ENCODE results near the gene ULK4.
"Not testable (repeated sequence)": the region's sequence is repeated elsewhere in the genome, so short reads cannot be mapped to it uniquely, and the experiment has no call there.

Gene ULK4

GRCh38 chr3:41288785-41289184, 673.1 kb downstream of the ULK4 start:
- no peak for DNase-seq

DNA sequence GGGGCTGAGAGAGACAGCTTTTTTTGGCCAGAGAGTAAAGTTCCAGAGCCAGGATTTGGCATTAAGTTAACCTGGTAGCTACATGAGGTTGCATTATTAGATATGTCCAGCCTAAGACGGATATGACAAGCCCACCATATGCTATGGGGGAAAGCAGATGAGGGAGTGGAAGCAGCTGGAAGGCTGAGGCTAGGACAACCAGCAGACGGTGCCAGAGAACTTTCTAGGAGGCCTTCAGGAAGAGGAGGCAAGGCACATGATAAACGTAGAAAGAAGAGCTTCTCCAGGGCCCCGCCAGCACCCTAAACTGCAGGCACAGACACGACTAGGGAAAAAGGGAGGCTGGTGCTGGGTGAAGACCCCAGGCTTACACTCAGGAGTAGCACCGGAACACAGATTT, 675.6 kb downstream of the ULK4 start:
- no peak for DNase-seq

- not testable (repeated sequence) for DNase-seq
Observed at GRCh38 chr3:41284934-41285333, 677.0 kb downstream of the ULK4 start.

DNA sequence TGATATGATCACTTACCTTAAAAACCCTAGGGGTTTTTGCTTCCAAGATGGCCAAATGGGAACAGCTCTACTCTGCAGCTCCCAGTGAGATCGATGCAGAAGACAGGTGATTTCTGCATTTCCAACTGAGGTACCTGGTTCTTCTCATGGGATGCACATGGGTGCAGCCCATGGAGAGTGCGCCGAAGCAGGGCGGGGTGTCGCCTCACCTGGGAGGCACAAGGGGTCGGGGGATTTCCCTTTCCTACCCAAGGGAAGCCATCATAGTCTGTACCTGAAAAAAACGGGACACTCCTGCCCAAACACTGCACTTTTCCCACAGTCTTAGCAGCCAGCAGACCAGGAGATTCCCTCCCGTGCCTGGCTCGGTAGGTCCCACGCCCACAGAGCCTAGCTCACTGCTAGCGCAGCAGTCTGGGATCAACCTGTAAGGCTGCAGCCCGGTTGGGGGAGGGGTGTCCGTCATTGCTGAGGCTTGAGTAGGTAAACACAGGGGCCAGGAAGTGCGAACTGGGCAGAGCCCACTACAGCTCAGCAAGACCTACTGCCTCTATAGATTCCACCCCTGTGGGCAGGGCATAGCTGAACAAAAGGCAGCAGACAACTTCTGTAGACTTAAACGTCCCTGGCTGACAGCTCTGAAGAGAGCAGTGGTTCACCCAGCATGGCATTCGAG, 684.0 kb downstream of the ULK4 start:
- DNase-seq, result no peak

DNA sequence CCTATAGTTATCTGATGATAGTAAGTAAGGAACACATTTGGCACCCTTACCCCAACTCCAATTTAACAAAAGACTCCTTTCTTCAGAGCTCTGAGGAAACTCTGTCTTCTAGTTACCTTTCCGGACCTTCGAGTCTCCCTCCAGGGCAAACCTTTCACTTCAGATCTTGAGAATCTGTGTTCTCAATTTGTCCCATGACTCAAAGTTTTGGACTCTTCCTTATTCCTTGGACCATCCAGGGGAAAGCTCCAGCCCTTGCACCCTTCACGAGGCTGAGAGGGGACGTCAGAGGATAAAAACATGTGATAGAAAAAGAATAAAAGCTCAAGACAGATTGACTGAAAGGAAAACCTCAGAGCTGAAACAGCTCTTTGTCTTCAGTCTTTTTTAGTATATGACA, 685.7 kb downstream of the ULK4 start:
- no peak for DNase-seq

GRCh38 chr3:41274944-41275668, 686.8 kb downstream of the ULK4 start:
- no peak for DNase-seq

DNA sequence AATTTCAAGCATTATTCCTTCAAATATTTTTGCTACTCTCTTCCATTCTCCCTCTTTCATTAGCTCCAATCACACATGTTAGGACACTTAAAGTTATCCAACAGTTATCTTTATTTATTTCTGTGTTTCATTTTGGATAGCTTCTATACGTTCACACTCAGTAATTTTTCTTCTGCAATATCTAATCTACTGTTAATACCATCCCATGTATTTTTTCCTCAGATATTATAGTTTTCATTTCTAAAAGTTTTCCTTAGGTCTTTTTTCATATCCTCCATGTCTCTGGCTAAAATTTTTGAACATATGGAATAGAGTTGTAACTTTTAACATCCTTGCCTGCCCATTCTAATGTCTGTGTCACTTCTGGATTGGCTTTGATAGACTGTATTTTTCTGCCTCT, 689.2 kb downstream of the ULK4 start:
- no peak for DNase-seq

DNA sequence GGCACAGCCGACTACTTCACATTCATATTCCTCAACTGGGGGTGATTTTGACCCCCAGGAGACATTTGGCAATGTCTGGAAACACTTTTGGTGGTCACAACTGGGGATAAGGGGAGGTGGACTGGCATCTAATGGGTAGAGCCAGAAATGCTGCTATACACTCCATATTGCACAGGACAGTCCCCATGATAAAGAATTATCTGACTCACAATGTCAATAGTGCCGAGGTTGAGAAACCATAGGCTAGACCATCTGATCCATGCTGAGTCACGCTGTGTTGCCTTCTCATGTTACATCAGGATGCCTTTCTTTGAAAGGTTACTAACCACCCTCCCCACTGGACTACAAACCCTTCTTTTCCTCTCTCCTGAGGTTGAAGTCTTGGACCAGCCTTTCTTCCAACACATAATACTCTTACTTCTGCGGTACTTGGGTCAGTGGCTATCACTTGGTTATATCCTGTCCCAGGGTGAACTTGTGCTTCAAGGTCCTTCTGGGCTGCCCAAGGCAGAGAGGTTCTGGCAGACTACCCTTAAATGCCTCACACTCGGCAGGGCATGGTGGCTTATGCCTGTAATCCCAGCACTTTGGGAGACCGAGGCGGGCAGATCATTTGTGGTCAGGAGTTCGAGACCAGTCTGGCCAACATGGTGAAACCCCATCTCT, 693.8 kb downstream of the ULK4 start:
- no peak for DNase-seq

DNA sequence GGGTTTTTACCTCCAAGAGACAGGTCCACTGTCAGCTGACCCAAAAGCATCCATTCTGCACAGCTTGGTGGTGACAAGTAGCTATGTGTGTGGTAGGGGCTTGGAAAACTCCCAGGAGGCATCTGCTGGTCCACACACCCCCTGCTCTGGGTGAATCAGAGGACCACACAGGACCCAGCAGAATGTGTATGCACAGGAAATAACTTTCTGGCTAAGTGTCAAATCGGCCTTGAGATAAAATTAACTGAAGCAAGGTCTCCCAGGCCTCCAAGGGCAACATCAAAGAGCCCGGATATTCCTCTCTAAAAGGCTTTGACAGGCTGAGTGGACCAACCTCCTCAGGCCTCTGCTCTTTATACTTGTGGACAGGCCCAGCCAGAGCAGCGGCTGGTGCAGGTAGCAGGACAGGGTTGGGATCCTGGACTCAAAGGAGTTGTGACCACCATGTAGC, 696.1 kb downstream of the ULK4 start:
- DNase-seq, result no peak

GRCh38 chr3:41265011-41265545, 696.8 kb downstream of the ULK4 start:
- no peak for DNase-seq

- DNase-seq, result no peak
Observed at GRCh38 chr3:41260063-41260450, 701.8 kb downstream of the ULK4 start.

DNA sequence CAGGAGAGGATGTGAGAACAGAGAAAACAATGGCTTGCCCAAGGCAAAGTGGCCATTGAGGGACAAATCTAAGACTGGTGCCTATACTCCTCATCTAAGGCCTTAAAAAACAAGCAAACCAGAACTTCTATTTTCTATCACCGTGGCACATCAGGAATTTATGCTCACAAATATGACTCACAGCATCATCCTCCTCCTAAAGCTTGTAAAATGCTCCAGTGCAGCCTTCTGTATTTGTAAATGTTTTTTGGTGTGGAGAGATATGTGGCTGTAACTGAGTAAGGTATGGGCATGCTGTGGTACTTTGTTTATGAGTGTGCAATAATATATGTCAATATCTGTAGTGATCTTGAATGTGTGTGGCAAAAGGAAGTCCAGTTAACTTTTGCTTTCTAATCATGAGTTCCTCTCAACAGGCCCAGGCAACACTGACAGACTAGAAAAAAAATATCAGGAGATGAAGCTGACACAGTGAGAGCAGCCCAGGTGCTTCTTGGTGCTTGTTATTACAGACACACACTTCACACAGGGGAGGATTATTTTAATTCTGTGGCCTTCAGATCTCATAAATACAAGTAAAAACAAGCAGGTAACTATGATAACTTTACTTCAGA, 702.3 kb downstream of the ULK4 start:
- DNase-seq, result no peak

- DNase-seq, result no peak
Observed at GRCh38 chr3:41258239-41258800, 703.6 kb downstream of the ULK4 start.

- DNase-seq, result no peak
Observed at GRCh38 chr3:41251593-41251992, 710.3 kb downstream of the ULK4 start.

- no peak for DNase-seq
Observed at GRCh38 chr3:41250825-41251224, 711.1 kb downstream of the ULK4 start.

GRCh38 chr3:41249318-41249717, 712.6 kb downstream of the ULK4 start:
- no peak for DNase-seq

- DNase-seq, result no peak
Observed at GRCh38 chr3:41248525-41248924, 713.4 kb downstream of the ULK4 start.

- no peak for DNase-seq
Observed at GRCh38 chr3:41247055-41248004, 714.6 kb downstream of the ULK4 start.

DNA sequence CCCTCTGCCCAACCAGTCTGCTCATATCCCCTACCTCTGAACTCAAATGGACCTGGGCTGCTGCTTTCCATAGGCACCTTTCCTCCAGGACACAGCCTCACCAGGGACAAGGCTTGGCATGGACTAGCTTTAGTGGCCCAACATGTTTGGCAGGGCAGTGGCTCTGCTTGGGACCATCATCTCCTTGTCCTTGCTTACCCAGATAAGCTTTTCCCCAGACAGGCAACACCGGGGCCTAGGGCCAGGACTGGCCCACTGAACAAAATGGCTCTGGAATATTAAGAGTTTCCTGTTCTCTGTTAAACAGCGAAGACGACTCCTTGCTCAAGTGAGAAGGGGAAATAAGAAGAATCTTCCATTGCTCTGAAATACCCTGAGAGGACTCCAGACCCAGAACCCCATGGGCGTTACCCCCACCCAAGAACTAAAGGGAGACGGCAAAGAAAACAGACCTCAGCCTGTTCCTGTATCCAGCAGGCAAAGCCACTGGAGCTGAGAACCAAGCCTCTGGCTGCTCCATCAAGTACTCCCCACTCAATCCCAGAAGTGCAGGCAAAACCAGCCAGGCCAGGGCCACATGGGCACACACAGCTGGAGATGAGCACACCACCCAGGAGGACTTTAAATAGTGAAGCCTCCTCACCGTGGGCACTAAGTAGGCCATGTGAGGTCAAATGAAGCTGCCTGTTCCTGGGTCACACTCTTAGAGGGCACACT, 717.1 kb downstream of the ULK4 start:
- no peak for DNase-seq

DNA sequence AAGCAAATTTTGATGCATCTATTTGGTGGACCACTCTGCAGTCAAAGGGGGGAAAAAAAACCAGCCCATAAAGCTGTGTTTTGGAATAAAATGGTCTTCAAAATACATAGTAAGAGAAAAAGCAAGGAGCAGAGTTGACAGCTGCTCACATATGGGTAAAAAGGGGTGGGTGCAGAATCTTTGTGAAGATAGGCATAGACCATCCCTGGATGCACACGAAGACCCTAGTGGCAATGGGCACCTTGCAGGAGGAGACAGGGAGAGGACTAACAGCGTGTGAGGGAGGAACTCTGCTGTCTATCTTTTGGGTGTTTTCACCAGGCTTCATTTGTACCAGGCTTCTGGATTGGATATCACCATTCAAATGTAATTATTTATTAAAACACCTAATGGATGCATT, 718.7 kb downstream of the ULK4 start:
- DNase-seq, result no peak

Measured in NCI-H1092 (cell line).